Mesenchymal stem cell (in vitro differentiated cells and primary cell): ENCODE data around the gene TAL2.

Experiments
- DNase-seq: peaks from one replicate; pipeline ENCODE4 v3.0.0-alpha.2; 2013
- H2AFZ ChIP-seq: one replicate; pipeline ENCODE4 v1.6.1; 2013; ENCODE audit warnings: low read depth, mild to moderate bottlenecking, control low read depth, inconsistent platforms, low read length, moderate library complexity
- H2AK5ac ChIP-seq: 2 replicates; pipeline ENCODE4 v1.6.1; 2013; ENCODE audit warnings: low read length, moderate library complexity, mild to moderate bottlenecking, inconsistent platforms; ENCODE audit not compliant: severe bottlenecking
- H2BK120ac ChIP-seq: one replicate; pipeline ENCODE4 v1.6.1; 2013; ENCODE audit warnings: low read depth, mild to moderate bottlenecking, inconsistent platforms, low read length, moderate library complexity
- H2BK12ac ChIP-seq, 2 experiments: one replicate each; pipeline ENCODE4 v1.6.1; 2013; ENCODE audit warnings: inconsistent platforms in 2 of 2, low read length in 2 of 2, mild to moderate bottlenecking in 2 of 2, moderate library complexity in 2 of 2, control low read depth in 1 of 2
- H2BK15ac ChIP-seq: one replicate; pipeline ENCODE4 v1.6.1; 2013; ENCODE audit warnings: mild to moderate bottlenecking, low read depth, inconsistent platforms; ENCODE audit not compliant: poor library complexity, severe bottlenecking
- H2BK5ac ChIP-seq: 2 replicates; pipeline ENCODE4 v1.6.1; 2013; ENCODE audit warnings: low read depth, mild to moderate bottlenecking, low read length, control low read depth, inconsistent platforms; ENCODE audit not compliant: poor library complexity, severe bottlenecking
- H3K14ac ChIP-seq, 2 experiments: one replicate each; pipeline ENCODE4 v1.6.1; 2013; ENCODE audit warnings: inconsistent platforms in 2 of 2, low read length in 2 of 2, control low read depth in 1 of 2, mild to moderate bottlenecking in 1 of 2, moderate library complexity in 1 of 2
- H3K18ac ChIP-seq, 2 experiments: one replicate each; pipeline ENCODE4 v1.6.1; 2013; ENCODE audit warnings: inconsistent platforms in 2 of 2, low read length in 2 of 2, control low read depth in 1 of 2, low read depth in 1 of 2, mild to moderate bottlenecking in 1 of 2
- H3K23ac ChIP-seq, 2 experiments: one replicate each; pipeline ENCODE4 v1.6.1; 2013; ENCODE audit warnings: inconsistent platforms in 2 of 2, low read length in 2 of 2, mild to moderate bottlenecking in 2 of 2, moderate library complexity in 2 of 2, control low read depth in 1 of 2
- H3K27ac ChIP-seq: 2 replicates; pipeline ENCODE4 v1.5.1; 2013; ENCODE audit warnings: mild to moderate bottlenecking, moderate library complexity, low read length, control low read depth, inconsistent platforms; ENCODE audit not compliant: poor library complexity, severe bottlenecking
- H3K27me3 ChIP-seq, 2 experiments: 2 replicates each; pipeline versions ENCODE4 v1.6.1 to v1.7.0; 2013; ENCODE audit warnings: low read length in 2 of 2, mild to moderate bottlenecking in 2 of 2, moderate library complexity in 2 of 2, control low read depth in 1 of 2, inconsistent platforms in 1 of 2; ENCODE audit not compliant: control insufficient read depth in 1 of 2, insufficient read depth in 1 of 2
- H3K36me3 ChIP-seq, 2 experiments: 2 replicates each; pipeline versions ENCODE4 v1.6.1 to v1.7.0; 2013; ENCODE audit warnings: low read length in 2 of 2, control low read depth in 1 of 2, inconsistent platforms in 1 of 2, low read depth in 1 of 2, mild to moderate bottlenecking in 1 of 2; ENCODE audit not compliant: insufficient read depth in 2 of 2, control insufficient read depth in 1 of 2
- H3K4ac ChIP-seq, 2 experiments: one replicate each; pipeline ENCODE4 v1.6.1; 2013; ENCODE audit warnings: inconsistent platforms in 2 of 2, low read length in 2 of 2, mild to moderate bottlenecking in 2 of 2, moderate library complexity in 2 of 2, control low read depth in 1 of 2, low read depth in 1 of 2
- H3K4me1 ChIP-seq: 2 replicates; pipeline ENCODE4 v1.6.1; 2013; ENCODE audit warnings: low read depth, low read length, control low read depth; ENCODE audit not compliant: control insufficient read depth, insufficient read depth
- H3K4me2 ChIP-seq: 2 replicates; pipeline ENCODE4 v1.6.1; 2013; ENCODE audit warnings: low read length, mild to moderate bottlenecking, inconsistent platforms; ENCODE audit not compliant: poor library complexity, severe bottlenecking
- H3K4me3 ChIP-seq, 2 experiments: 2 replicates each; pipeline versions ENCODE4 v1.5.1 to v1.7.0; 2013; ENCODE audit warnings: low read length in 2 of 2, mild to moderate bottlenecking in 2 of 2, control low read depth in 1 of 2, low read depth in 1 of 2; ENCODE audit not compliant: insufficient read depth in 1 of 2
- H3K79me1 ChIP-seq: replicated peaks from 2 replicates; pipeline ENCODE4 v1.6.1; 2013; ENCODE audit warnings: mild to moderate bottlenecking, control low read depth, low read length, inconsistent platforms; ENCODE audit not compliant: poor library complexity, severe bottlenecking
- H3K9ac ChIP-seq: 2 replicates; pipeline ENCODE4 v1.7.0; 2013; ENCODE audit warnings: mild to moderate bottlenecking, low read length, moderate library complexity
- H3K9me3 ChIP-seq: 2 replicates; pipeline ENCODE4 v1.7.0; 2013; ENCODE audit warnings: mild to moderate bottlenecking, low read length; ENCODE audit not compliant: control insufficient read depth
- H4K8ac ChIP-seq: one replicate; pipeline ENCODE4 v1.6.1; 2013; ENCODE audit warnings: inconsistent platforms, mild to moderate bottlenecking, low read length, moderate library complexity
- H4K91ac ChIP-seq: one replicate; pipeline ENCODE4 v1.6.1; 2013; ENCODE audit warnings: mild to moderate bottlenecking, low read length, inconsistent platforms
- WGBS: methylation state at CpG from one replicate; pipeline ENCODE4 v1.1.7; 2013; ENCODE audit warnings: mixed read lengths; 5-methylcytosine and 5-hydroxymethylcytosine counted together

TAL2 gene

GRCh38 chr9:105673850-105674387 is 11.7 kb downstream of the TAL2 start:
- no peak overlapping the region for H2AFZ ChIP-seq
- H2BK12ac ChIP-seq, result no peak overlapping the region
- H3K4me2 ChIP-seq, result no peak overlapping the region
- no peak overlapping the region for H3K23ac ChIP-seq
- H4K91ac ChIP-seq, result no peak overlapping the region
- H4K8ac ChIP-seq, result no peak overlapping the region
- WGBS, result 18% methylated on average over 1 of the region's 3 CpGs
- H3K18ac ChIP-seq, result no peak overlapping the region
- no peak for DNase-seq
- H3K14ac ChIP-seq, result no peak overlapping the region
- H2BK5ac ChIP-seq, result no peak overlapping the region
- no peak overlapping the region for H2AK5ac ChIP-seq
- H2BK15ac ChIP-seq, result no peak overlapping the region
- H3K9me3 ChIP-seq, result no peaks in the 10 kb centered on the region
- no peaks in the 10 kb centered on the region for H3K36me3 ChIP-seq
- H3K9ac ChIP-seq, result no peak overlapping the region
- no peak overlapping the region for H3K4ac ChIP-seq
- no peak overlapping the region for H2BK120ac ChIP-seq
- peaks cover 0 to 5% of the 10 kb centered on the region in 2 experiments for H3K27me3 ChIP-seq
- H3K4me3 ChIP-seq, result no peak overlapping the region
- H3K4me1 ChIP-seq, result no peaks in the 10 kb centered on the region
- H3K27ac ChIP-seq, result no peak overlapping the region
- no peaks in the 10 kb centered on the region for H3K79me1 ChIP-seq

GRCh38 chr9:105676351-105676923 is 14.2 kb downstream of the TAL2 start:
- Histone ChIP-seq H2AFZ (no peak overlapping the region), H3K36me3 (no peaks in the 10 kb centered on the region), H2BK120ac (no peak overlapping the region), H2BK5ac (no peak overlapping the region), H3K14ac (no peak overlapping the region), H2AK5ac (no peak overlapping the region), H3K4ac (no peak overlapping the region), H3K9ac (no peak overlapping the region), H3K4me1 (no peaks in the 10 kb centered on the region), H3K27me3 (peaks cover 0 to 8% of the 10 kb centered on the region in 2 experiments), H3K27ac (no peak overlapping the region), H4K8ac (no peak overlapping the region), H3K9me3 (no peaks in the 10 kb centered on the region), H3K4me3 (no peak overlapping the region), H3K4me2 (no peak overlapping the region), H3K79me1 (no peaks in the 10 kb centered on the region), H2BK15ac (no peak overlapping the region), H3K18ac (no peak overlapping the region), H4K91ac (no peak overlapping the region), H2BK12ac (no peak overlapping the region), H3K23ac (no peak overlapping the region)
- 72% methylated on average over 6 of the region's 6 CpGs for WGBS
- no peak for DNase-seq

GRCh38 chr9:105678163-105678562 is 15.9 kb downstream of the TAL2 start:
- Histone ChIP-seq H2BK5ac (no peak overlapping the region), H3K4me3 (no peak overlapping the region), H2BK120ac (no peak overlapping the region), H3K23ac (no peak overlapping the region), H3K18ac (no peak overlapping the region), H3K4me2 (no peak overlapping the region), H3K14ac (no peak overlapping the region), H3K79me1 (no peaks in the 10 kb centered on the region), H3K4me1 (no peaks in the 10 kb centered on the region), H2BK12ac (no peak overlapping the region), H4K8ac (no peak overlapping the region), H3K9ac (no peak overlapping the region), H3K36me3 (no peaks in the 10 kb centered on the region), H2AFZ (no peak overlapping the region), H2AK5ac (no peak overlapping the region), H3K27ac (no peak overlapping the region), H3K4ac (no peak overlapping the region), H3K9me3 (no peaks in the 10 kb centered on the region), H4K91ac (no peak overlapping the region), H2BK15ac (no peak overlapping the region), H3K27me3 (peaks cover 0 to 8% of the 10 kb centered on the region in 2 experiments)
- 90% methylated on average over 1 of the region's 1 CpG for WGBS
- no peak for DNase-seq

- no peak overlapping the region for H2BK120ac ChIP-seq
- WGBS, result no CpG with 5 or more reads among the region's 1 CpG
- H3K18ac ChIP-seq, result no peak overlapping the region
- no peak for DNase-seq
- H3K9me3 ChIP-seq, result no peaks in the 10 kb centered on the region
- H3K23ac ChIP-seq, result no peak overlapping the region
- H2BK12ac ChIP-seq, result no peak overlapping the region
- H3K79me1 ChIP-seq, result no peaks in the 10 kb centered on the region
- peaks cover 0 to 8% of the 10 kb centered on the region in 2 experiments for H3K27me3 ChIP-seq
- H4K91ac ChIP-seq, result no peak overlapping the region
- no peak overlapping the region for H2BK5ac ChIP-seq
- H3K36me3 ChIP-seq, result no peaks in the 10 kb centered on the region
- no peak overlapping the region for H3K27ac ChIP-seq
- no peak overlapping the region for H4K8ac ChIP-seq
- no peak overlapping the region for H2AFZ ChIP-seq
- no peak overlapping the region for H3K4ac ChIP-seq
- H3K4me3 ChIP-seq, result no peak overlapping the region
- no peak overlapping the region for H2BK15ac ChIP-seq
- no peak overlapping the region for H3K9ac ChIP-seq
- no peak overlapping the region for H3K4me2 ChIP-seq
- H3K4me1 ChIP-seq, result no peaks in the 10 kb centered on the region
- H2AK5ac ChIP-seq, result no peak overlapping the region
- H3K14ac ChIP-seq, result no peak overlapping the region
Observed at GRCh38 chr9:105678781-105679180, 16.5 kb downstream of the TAL2 start.
